Activated naive CD8-positive, alpha-beta T cell treated with anti-CD3 and anti-CD28 coated beads, Interleukin-2, amount 50 U/mL, for 24 hours (primary cell): ENCODE data around the gene PLEK.

ENCODE experiments used
- ATAC-seq: fragments of 150-1000 bp; cut with Tn5 transposase; one replicate; pipeline ENCODE4 v1.10.0; 2021
- DNase-seq: peaks from one replicate; pipeline ENCODE4 v3.0.0; 2021
- H3K27ac Mint-ChIP-seq: one replicate; pipeline ENCODE4 v1.8.0; 2021; ENCODE audit warnings: mild to moderate bottlenecking, mixed read lengths
- H3K27me3 Mint-ChIP-seq: one replicate; pipeline ENCODE4 v1.8.0; 2021; ENCODE audit warnings: mixed read lengths
- H3K36me3 Mint-ChIP-seq: one replicate; pipeline ENCODE4 v1.8.0; 2021; ENCODE audit warnings: low read depth, mixed read lengths
- H3K4me1 Mint-ChIP-seq: one replicate; pipeline ENCODE4 v1.8.0; 2021; ENCODE audit warnings: mixed read lengths
- H3K4me3 Mint-ChIP-seq: one replicate; pipeline ENCODE4 v1.8.0; 2021; ENCODE audit warnings: mild to moderate bottlenecking, moderate library complexity, mixed read lengths
- H3K9me3 Mint-ChIP-seq: one replicate; pipeline ENCODE4 v1.8.0; 2021; ENCODE audit warnings: mixed read lengths

PLEK gene

DNA sequence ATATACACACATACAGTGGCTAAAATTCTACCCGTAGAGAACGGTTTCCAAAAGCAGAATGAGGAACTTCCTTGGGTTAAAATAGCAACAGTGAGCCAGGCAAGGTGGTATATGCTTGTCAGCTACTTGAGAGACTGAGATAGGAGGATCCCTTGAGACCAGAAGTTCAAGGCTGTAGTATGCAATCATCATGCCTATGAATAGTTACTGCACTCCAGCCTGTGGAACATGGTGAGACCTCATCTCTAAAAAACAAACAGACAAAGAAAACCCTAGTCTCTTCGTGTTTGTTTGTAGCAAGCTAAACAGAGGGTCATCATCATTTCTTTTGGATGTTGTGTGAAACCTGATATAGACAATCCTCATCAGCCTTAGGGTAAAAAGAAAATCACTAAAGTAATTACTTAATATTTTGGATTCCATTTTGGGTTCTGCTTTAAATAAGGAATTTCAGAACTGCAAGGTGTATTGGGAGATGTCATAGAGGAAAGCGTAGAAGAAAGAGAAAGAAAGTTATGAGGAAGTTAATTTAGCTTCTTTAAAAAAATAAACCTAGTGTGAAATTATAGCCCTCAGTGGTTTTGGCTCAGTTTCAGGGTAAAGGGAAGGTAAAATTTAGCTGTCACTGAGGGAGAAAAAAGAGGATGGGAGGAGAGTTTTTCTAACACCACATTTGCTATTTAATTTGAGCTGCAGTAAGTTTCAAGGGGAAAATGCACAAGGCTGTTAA is 46.5 kb downstream of the PLEK start:
- Mint-ChIP-seq H3K27ac (no peak overlapping the region), H3K27me3 (peaks cover 4% of the 10 kb centered on the region), H3K36me3 (peaks cover 6% of the 10 kb centered on the region), H3K9me3 (peaks cover 11% of the 10 kb centered on the region), H3K4me3 (no peak overlapping the region), H3K4me1 (peaks cover 42% of the 10 kb centered on the region)
- DNase-seq (no peak), ATAC-seq (no peak)

DNA sequence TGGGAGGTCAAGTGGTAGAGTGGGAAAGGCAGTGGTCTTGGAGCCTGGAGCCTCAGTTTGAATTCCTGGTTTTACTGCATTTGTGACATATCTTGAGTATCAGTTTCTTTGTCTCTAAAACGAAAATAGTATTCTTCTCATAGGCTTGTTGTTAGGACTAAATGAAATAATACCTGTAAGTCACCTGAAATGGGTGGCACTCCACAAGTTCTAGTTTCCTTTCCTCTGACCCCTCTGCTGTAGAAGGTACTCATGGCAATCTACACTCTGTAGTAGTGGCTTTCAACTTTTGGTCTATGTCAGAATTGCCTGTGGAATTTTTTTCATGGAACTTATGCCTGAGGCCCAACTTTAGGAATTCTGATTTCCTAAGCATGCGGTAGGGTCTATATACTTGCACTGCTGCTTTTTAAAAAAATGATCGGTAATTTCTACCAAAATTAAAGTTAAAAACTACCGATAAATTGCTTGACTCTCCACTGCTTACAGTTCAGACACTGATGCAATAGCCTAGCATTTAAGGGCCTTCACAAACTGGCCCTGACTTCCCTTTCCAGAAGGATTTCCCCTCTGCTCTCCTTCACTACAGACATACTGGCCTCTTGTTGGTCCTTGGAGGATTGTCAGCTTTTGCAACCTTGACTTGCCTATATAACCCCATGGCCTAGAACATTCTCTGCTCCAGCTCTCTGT is 47.2 kb downstream of the PLEK start:
- H3K4me1 Mint-ChIP-seq: peaks cover 39% of the 10 kb centered on the region
- peaks cover 6% of the 10 kb centered on the region for H3K36me3 Mint-ChIP-seq
- peaks cover 11% of the 10 kb centered on the region for H3K9me3 Mint-ChIP-seq
- ATAC-seq (no peak), DNase-seq (no peak)
- H3K4me3 Mint-ChIP-seq: no peak overlapping the region
- H3K27me3 Mint-ChIP-seq: peaks cover 4% of the 10 kb centered on the region
- H3K27ac Mint-ChIP-seq: no peak overlapping the region

GRCh38 chr2:68413466-68413865 is 48.4 kb downstream of the PLEK start:
- Mint-ChIP-seq H3K36me3 (no peaks in the 10 kb centered on the region), H3K4me3 (no peak overlapping the region), H3K27ac (no peak overlapping the region), H3K4me1 (peaks cover 43% of the 10 kb centered on the region), H3K27me3 (peaks cover under 1% of the 10 kb centered on the region), H3K9me3 (peaks cover 6% of the 10 kb centered on the region)
- DNase-seq (no peak), ATAC-seq (no peak)

GRCh38 chr2:68414452-68414851 is 49.4 kb downstream of the PLEK start:
- no peak for DNase-seq
- Mint-ChIP-seq H3K4me1 (peaks cover 45% of the 10 kb centered on the region), H3K36me3 (no peaks in the 10 kb centered on the region), H3K27me3 (no peaks in the 10 kb centered on the region), H3K27ac (no peak overlapping the region), H3K4me3 (no peak overlapping the region), H3K9me3 (peaks cover 1% of the 10 kb centered on the region)
- no peak for ATAC-seq

GRCh38 chr2:68414876-68415275 is 49.8 kb downstream of the PLEK start:
- H3K27me3 Mint-ChIP-seq: no peaks in the 10 kb centered on the region
- no peak for DNase-seq
- no peak overlapping the region for H3K4me3 Mint-ChIP-seq
- H3K27ac Mint-ChIP-seq: no peak overlapping the region
- H3K36me3 Mint-ChIP-seq: no peaks in the 10 kb centered on the region
- no peaks in the 10 kb centered on the region for H3K9me3 Mint-ChIP-seq
- peaks cover 46% of the 10 kb centered on the region for H3K4me1 Mint-ChIP-seq
- ATAC-seq: no peak

- Mint-ChIP-seq H3K27ac (no peak overlapping the region), H3K4me1 (peaks cover 42% of the 10 kb centered on the region), H3K27me3 (no peaks in the 10 kb centered on the region), H3K36me3 (no peaks in the 10 kb centered on the region), H3K9me3 (no peaks in the 10 kb centered on the region), H3K4me3 (no peak overlapping the region)
- ATAC-seq (no peak), DNase-seq (no peak)
Observed at GRCh38 chr2:68415521-68415920, 50.4 kb downstream of the PLEK start.

GRCh38 chr2:68416081-68416675 is 51.1 kb downstream of the PLEK start:
- H3K27ac Mint-ChIP-seq: no peak overlapping the region
- no peak for ATAC-seq
- H3K9me3 Mint-ChIP-seq: no peaks in the 10 kb centered on the region
- H3K4me3 Mint-ChIP-seq: no peak overlapping the region
- H3K27me3 Mint-ChIP-seq: no peaks in the 10 kb centered on the region
- no peaks in the 10 kb centered on the region for H3K36me3 Mint-ChIP-seq
- H3K4me1 Mint-ChIP-seq: peaks cover 40% of the 10 kb centered on the region
- DNase-seq: no peak

GRCh38 chr2:68417926-68418325 is 52.8 kb downstream of the PLEK start:
- no peak for ATAC-seq
- DNase-seq: no peak
- Mint-ChIP-seq H3K9me3 (no peaks in the 10 kb centered on the region), H3K27me3 (peaks cover 2% of the 10 kb centered on the region), H3K4me3 (no peak overlapping the region), H3K4me1 (peaks cover 32% of the 10 kb centered on the region), H3K27ac (no peak overlapping the region), H3K36me3 (peaks cover 2% of the 10 kb centered on the region)

DNA sequence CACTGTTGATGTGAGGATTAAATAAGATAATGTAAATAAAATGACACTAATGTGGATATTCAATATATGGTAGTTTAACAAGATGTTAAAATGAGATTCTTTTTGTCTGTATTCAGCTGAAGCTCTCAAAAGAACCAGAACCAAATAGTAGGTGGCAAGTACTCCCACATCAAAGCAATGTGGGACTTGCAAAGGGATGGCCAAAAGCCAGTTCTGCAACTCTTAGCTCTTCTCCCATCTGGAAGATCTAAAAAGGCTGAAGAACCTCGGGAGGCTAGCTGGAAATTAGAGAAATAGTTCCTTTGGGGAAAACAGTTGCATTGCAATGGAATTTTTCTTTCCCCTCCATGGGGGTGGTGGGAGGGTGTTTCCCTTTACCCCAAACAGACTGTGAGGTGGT is 53.3 kb downstream of the PLEK start:
- H3K27ac Mint-ChIP-seq: no peak overlapping the region
- ATAC-seq (no peak), DNase-seq (no peak)
- H3K27me3 Mint-ChIP-seq: peaks cover 2% of the 10 kb centered on the region
- peaks cover 30% of the 10 kb centered on the region for H3K4me1 Mint-ChIP-seq
- H3K36me3 Mint-ChIP-seq: peaks cover 2% of the 10 kb centered on the region
- H3K4me3 Mint-ChIP-seq: no peak overlapping the region
- no peaks in the 10 kb centered on the region for H3K9me3 Mint-ChIP-seq

DNA sequence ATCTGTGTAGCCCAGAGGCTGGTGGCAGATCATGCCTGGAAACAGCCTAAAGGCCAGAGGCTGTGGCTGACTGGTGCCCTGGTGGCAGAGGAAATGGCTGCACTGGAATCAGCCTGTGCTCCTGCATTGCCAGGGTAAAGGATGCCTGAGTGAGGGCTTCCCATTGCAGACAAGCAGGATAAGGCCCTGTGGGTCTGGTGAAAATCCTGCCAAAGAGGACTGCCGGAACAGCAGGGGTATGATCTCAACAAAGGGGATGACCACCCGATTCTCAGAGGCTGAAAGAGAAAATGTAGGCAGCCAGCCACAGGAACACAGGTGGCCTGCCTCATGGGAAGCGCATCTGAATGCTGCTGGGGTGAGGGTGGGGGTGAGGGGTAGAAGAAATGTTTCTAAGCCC is 53.8 kb downstream of the PLEK start:
- Mint-ChIP-seq H3K27me3 (peaks cover 2% of the 10 kb centered on the region), H3K36me3 (peaks cover 2% of the 10 kb centered on the region), H3K27ac (no peak overlapping the region), H3K4me1 (peaks cover 28% of the 10 kb centered on the region), H3K4me3 (no peak overlapping the region), H3K9me3 (no peaks in the 10 kb centered on the region)
- no peak for ATAC-seq
- no peak for DNase-seq

- Mint-ChIP-seq H3K4me3 (no peak overlapping the region), H3K36me3 (peaks cover 2% of the 10 kb centered on the region), H3K27me3 (peaks cover 2% of the 10 kb centered on the region), H3K27ac (no peak overlapping the region), H3K4me1 (peaks cover 26% of the 10 kb centered on the region), H3K9me3 (no peaks in the 10 kb centered on the region)
- no peak for ATAC-seq
- DNase-seq: no peak
Observed at GRCh38 chr2:68420254-68420910, 55.3 kb downstream of the PLEK start.

DNA sequence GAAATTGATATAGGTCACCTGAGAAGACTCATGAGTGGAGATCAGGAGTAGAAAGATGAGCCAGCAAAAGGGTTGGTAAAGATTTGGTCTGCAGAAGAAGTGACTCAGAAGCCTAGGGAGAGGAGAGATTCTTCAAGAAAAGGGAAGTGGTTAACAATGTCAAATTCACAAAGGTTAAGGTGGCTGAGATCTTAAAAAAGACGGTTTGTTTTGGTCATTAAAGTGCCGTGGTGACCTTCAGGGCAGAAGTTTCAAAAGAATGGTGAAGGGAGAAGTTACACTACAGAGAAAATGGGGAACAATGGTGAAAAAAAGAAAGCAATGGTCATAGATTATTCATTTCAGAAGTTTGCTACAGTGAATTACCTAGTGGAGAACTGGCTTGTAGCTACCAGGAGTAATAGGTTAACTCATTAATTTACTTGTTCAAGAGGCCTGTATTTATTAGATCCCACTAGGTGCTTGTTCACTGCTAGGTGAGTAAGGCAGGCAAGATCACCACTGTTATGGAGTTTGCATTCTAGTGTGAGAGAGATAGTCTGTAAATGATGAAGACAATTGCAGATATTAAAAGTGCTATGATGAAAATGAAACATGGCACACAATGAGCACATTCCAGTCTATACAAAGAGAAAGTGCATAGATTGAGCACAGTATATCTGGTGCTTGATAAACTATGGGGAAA is 59.0 kb downstream of the PLEK start:
- Mint-ChIP-seq H3K4me1 (peaks cover 29% of the 10 kb centered on the region), H3K9me3 (no peaks in the 10 kb centered on the region), H3K27me3 (peaks cover 2% of the 10 kb centered on the region), H3K27ac (no peak overlapping the region), H3K36me3 (peaks cover 2% of the 10 kb centered on the region), H3K4me3 (no peak overlapping the region)
- ATAC-seq (peak; percentile 89), DNase-seq (no peak)

DNA sequence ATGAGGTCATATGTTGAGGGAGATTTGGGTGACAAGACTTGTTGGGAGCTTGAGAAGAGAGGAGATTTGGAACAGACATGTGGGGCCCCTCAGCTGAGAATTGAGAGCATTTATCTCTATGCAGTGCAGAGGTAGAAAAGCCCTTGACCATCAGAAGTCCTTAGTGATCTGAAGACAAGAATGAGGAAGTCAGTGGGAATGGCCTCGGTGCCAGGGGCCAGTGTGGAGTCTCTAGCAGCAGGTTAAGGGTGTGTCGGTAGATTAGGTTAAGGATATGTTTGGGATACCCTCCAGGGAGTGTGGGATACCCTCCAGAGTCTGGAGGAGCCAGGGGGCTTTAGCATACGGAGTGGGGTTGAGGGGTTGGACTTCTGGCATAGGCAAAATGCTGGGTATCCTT is 60.4 kb downstream of the PLEK start:
- ATAC-seq: no peak
- Mint-ChIP-seq H3K9me3 (no peaks in the 10 kb centered on the region), H3K4me1 (peaks cover 26% of the 10 kb centered on the region), H3K27me3 (peaks cover 2% of the 10 kb centered on the region), H3K36me3 (peaks cover 2% of the 10 kb centered on the region), H3K27ac (no peak overlapping the region), H3K4me3 (no peak overlapping the region)
- DNase-seq: no peak

DNA sequence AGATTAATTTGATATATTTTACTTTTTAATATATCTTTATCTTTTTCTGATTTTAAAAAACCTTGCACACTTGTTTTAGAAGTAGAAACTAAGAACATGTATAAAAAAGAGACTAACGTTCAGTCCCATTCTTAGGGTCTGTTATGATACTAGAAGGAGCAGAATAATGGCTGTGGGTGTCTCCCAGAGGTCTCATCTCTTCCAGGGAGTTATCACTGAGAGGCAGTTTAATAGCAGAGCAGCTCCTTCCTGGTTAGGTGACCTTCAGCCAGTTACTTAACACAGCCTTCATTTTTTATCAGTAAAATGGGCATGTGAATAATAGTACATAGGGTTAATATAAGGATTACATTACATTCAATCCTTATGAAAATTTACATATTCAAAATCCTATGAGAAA is 61.4 kb downstream of the PLEK start:
- no peak for ATAC-seq
- Mint-ChIP-seq H3K36me3 (peaks cover 2% of the 10 kb centered on the region), H3K4me1 (peaks cover 25% of the 10 kb centered on the region), H3K4me3 (no peak overlapping the region), H3K27ac (no peak overlapping the region), H3K9me3 (no peaks in the 10 kb centered on the region), H3K27me3 (peaks cover 2% of the 10 kb centered on the region)
- DNase-seq: no peak
